ENCODE data around the gene PYCARD.
"Not testable (repeated sequence)": the region's sequence is repeated elsewhere in the genome, so short reads cannot be mapped to it uniquely, and the experiment has no call there.

Gene PYCARD

GRCh38 chr16:31215287-31216162, 13.0 kb upstream of the PYCARD start:
- no peak for DNase-seq (ENCODE audit: low read depth, low spot score)

GRCh38 chr16:31214708-31215286, 12.2 kb upstream of the PYCARD start:
- no peak for DNase-seq (ENCODE audit: low read depth, low spot score)

- DNase-seq (ENCODE audit: low read depth, low spot score), result no peak
These were observed 11.5 kb upstream of the PYCARD start, which contains the start of gene TRIM72 for GRCh38 chr16:31213877-31214707. Gene TRIM72 (plus strand): TSS chr16:31214119. CDS start chr16:31214739, 620 bp downstream.

GRCh38 chr16:31213342-31213741, 10.8 kb upstream of the PYCARD start:
- DNase-seq (ENCODE audit: low read depth, low spot score), result no peak

- no peak for DNase-seq (ENCODE audit: low read depth, low spot score)
These were observed 4.2 kb upstream of the PYCARD start for GRCh38 chr16:31206776-31207175.

- no peak for DNase-seq (ENCODE audit: low read depth, low spot score)
These were observed 2.5 kb upstream of the PYCARD start for GRCh38 chr16:31204871-31205666.

- DNase-seq (ENCODE audit: low read depth, low spot score), result no peak
These were observed 762 bp downstream of the PYCARD start for GRCh38 chr16:31201582-31202413.

- DNase-seq (ENCODE audit: low read depth, low spot score), result no peak
These were observed 1.6 kb downstream of the PYCARD start for GRCh38 chr16:31200821-31201568.

- not testable (repeated sequence) for DNase-seq (ENCODE audit: low read depth, low spot score)
These were observed 2.4 kb downstream of the PYCARD start for GRCh38 chr16:31200111-31200510.

GRCh38 chr16:31199430-31200041, 3.0 kb downstream of the PYCARD start:
- no peak for DNase-seq (ENCODE audit: low read depth, low spot score)

GRCh38 chr16:31198207-31198882, 4.2 kb downstream of the PYCARD start:
- DNase-seq (ENCODE audit: low read depth, low spot score), result no peak

GRCh38 chr16:31196324-31197088, 6.1 kb downstream of the PYCARD start:
- no peak for DNase-seq (ENCODE audit: low read depth, low spot score)

GRCh38 chr16:31195861-31196260, 6.7 kb downstream of the PYCARD start:
- not testable (repeated sequence) for DNase-seq (ENCODE audit: low read depth, low spot score)

- DNase-seq (ENCODE audit: low read depth, low spot score), result no peak
These were observed 7.7 kb downstream of the PYCARD start for GRCh38 chr16:31194898-31195297.

GRCh38 chr16:31193874-31194273, 8.7 kb downstream of the PYCARD start:
- DNase-seq (ENCODE audit: low read depth, low spot score), result no peak

- no peak for DNase-seq (ENCODE audit: low read depth, low spot score)
These were observed 9.5 kb downstream of the PYCARD start for GRCh38 chr16:31192856-31193642.

Data from activated CD4-positive, CD25-positive, alpha-beta regulatory T cell treated with anti-CD3 and anti-CD28 coated beads, Interleukin-2, amount 50 U/mL, for 16 hours (primary cell).